B cell (primary cell): Measurements from ENCODE around the gene ORC1. TPM values are rescaled to one million over a fixed set of nuclear protein-coding genes. Genes with fewer than 3 reads are reported as not detected.

Experiments used
- ATAC-seq: fragments of 200-7000 bp; cut with Tn5 transposase; one replicate; pipeline ENCODE4 v1.10.0; 2021; ENCODE audit warnings: low read depth, mild to moderate bottlenecking, moderate number of reproducible peaks, moderate library complexity
- CTCF ChIA-PET: fragments of 350-600 bp; sonication (Branson Sonifier 250); formaldehyde crosslinking; loops from one replicate; lab custom pipeline; 2021; ENCODE audit warnings: antibody characterized with exemption, inconsistent platforms; lab: Charles Lee
- POLR2A ChIA-PET: fragments of 350-600 bp; sonication (Branson Sonifier 250); formaldehyde crosslinking; loops from one replicate; lab custom pipeline; 2021; ENCODE audit warnings: antibody characterized with exemption; lab: Charles Lee
- DNase-seq: peaks from one replicate; pipeline ENCODE4 v3.0.0; 2013
- H2AFZ ChIP-seq: 2 replicates; pipeline ENCODE4 v1.6.1; 2012; ENCODE audit warnings: mild to moderate bottlenecking, low read depth, low read length; ENCODE audit not compliant: insufficient read depth, poor library complexity, severe bottlenecking
- H3K27ac ChIP-seq, 2 donors: 1 replicate in 1 of 2; 2 replicates in 1 of 2; pipeline ENCODE4 v1.5.1; 2012 to 2013; ENCODE audit warnings: low read length in 2 of 2, mild to moderate bottlenecking in 2 of 2, moderate library complexity in 1 of 2
- H3K27me3 ChIP-seq, 4 experiments: fragments of 200-600 bp in 1 of 4; sonication (generic) in 1 of 4; replicated peaks in 1 of 4; 1 replicate in 2 of 4; 2 replicates in 2 of 4; pipeline versions ENCODE4 v1.6.1 to v1.7.0; 2013 to 2016; ENCODE audit warnings: low read length in 3 of 4, mild to moderate bottlenecking in 2 of 4, mixed read lengths in 1 of 4, moderate library complexity in 1 of 4; ENCODE audit not compliant: insufficient read depth in 4 of 4, control insufficient read depth in 3 of 4; ENCODE audit errors: control extremely low read depth in 1 of 4
- H3K36me3 ChIP-seq, 2 experiments: replicated peaks in 1 of 2; 1 replicate in 1 of 2; 2 replicates in 1 of 2; pipeline versions ENCODE4 v1.6.1 to v1.7.1; 2013; ENCODE audit warnings: low read length in 1 of 2; ENCODE audit not compliant: insufficient read depth in 2 of 2, control insufficient read depth in 1 of 2; ENCODE audit errors: control extremely low read depth in 1 of 2, extremely low read depth in 1 of 2
- H3K4me1 ChIP-seq, 2 donors: fragments of 200-600 bp in 1 of 2; sonication (generic) in 1 of 2; 1 replicate in 1 of 2; 2 replicates in 1 of 2; pipeline versions ENCODE4 v1.5.1 to v1.6.1; 2013 to 2017; ENCODE audit warnings: low read length in 2 of 2; ENCODE audit not compliant: control insufficient read depth in 2 of 2, insufficient read depth in 2 of 2
- H3K4me2 ChIP-seq: replicated peaks from 2 replicates; pipeline ENCODE3; 2012; ENCODE audit warnings: mild to moderate bottlenecking, low read depth, low read length; ENCODE audit not compliant: poor library complexity, severe bottlenecking
- H3K4me3 ChIP-seq, 5 experiments: fragments of 200-600 bp in 1 of 5; sonication (generic) in 1 of 5; 1 replicate in 3 of 5; 2 replicates in 2 of 5; pipeline versions ENCODE4 v1.5.1 to v1.7.0; 2011 to 2016; ENCODE audit warnings: low read length in 4 of 5, mild to moderate bottlenecking in 4 of 5, low read depth in 2 of 5, control low read depth in 1 of 5, moderate library complexity in 1 of 5; ENCODE audit not compliant: insufficient read depth in 1 of 5; ENCODE audit errors: control extremely low read depth in 1 of 5, extremely low read depth in 1 of 5
- H3K79me2 ChIP-seq: fragments of 200-600 bp; sonication (generic); one replicate; pipeline ENCODE4 v1.6.0; 2016; ENCODE audit warnings: low read length; ENCODE audit not compliant: control insufficient read depth, insufficient read depth
- H3K9ac ChIP-seq: fragments of 200-600 bp; sonication (generic); 2 replicates; pipeline ENCODE4 v1.6.1; 2017; ENCODE audit warnings: mild to moderate bottlenecking, low read length, moderate library complexity
- H3K9me3 ChIP-seq, 3 donors: one replicate each; pipeline versions ENCODE4 v1.6.1 to v1.7.1; 2013; ENCODE audit warnings: low read length in 2 of 3; ENCODE audit not compliant: control insufficient read depth in 2 of 3, insufficient read depth in 1 of 3; ENCODE audit errors: control extremely low read depth in 1 of 3
- H4K20me1 ChIP-seq: 2 replicates; pipeline ENCODE4 v1.6.0; 2012; ENCODE audit warnings: mild to moderate bottlenecking, low read length; ENCODE audit not compliant: insufficient read depth, control insufficient read depth, poor library complexity, severe bottlenecking
- H3K27ac Mint-ChIP-seq: one replicate; pipeline ENCODE4 v1.8.0; 2021; ENCODE audit warnings: mixed read lengths
- H3K27me3 Mint-ChIP-seq: one replicate; pipeline ENCODE4 v1.8.0; 2021; ENCODE audit warnings: mixed read lengths
- H3K4me1 Mint-ChIP-seq: one replicate; pipeline ENCODE4 v1.8.0; 2021; ENCODE audit warnings: mixed read lengths
- H3K4me3 Mint-ChIP-seq: one replicate; pipeline ENCODE4 v1.8.0; 2021; ENCODE audit warnings: mixed read lengths
- H3K9me3 Mint-ChIP-seq: one replicate; pipeline ENCODE4 v1.8.0; 2022; ENCODE audit warnings: mixed read lengths; ENCODE audit not compliant: insufficient read depth
- CTCF ChIP-seq: fragments of 200-600 bp; IDR thresholded peaks from one replicate; pipeline ENCODE4 v1.8.0; 2022; ENCODE audit warnings: antibody characterized with exemption, mild to moderate bottlenecking
- EZH2 ChIP-seq: IDR thresholded peaks from 2 replicates; pipeline ENCODE4 v1.6.1; 2012; ENCODE audit warnings: borderline replicate concordance, low read depth, mild to moderate bottlenecking, moderate library complexity, low read length; ENCODE audit not compliant: insufficient read depth, poor library complexity, severe bottlenecking
- WGBS: methylation state at CpG from one replicate; pipeline ENCODE4 v1.1.5; 2013; ENCODE audit warnings: missing lambda C conversion rate; ENCODE audit not compliant: insufficient coverage; 5-methylcytosine and 5-hydroxymethylcytosine counted together
- intact Hi-C: fragments of 100-400 bp; cut with micrococcal nuclease; formaldehyde crosslinking; loops from one replicate; pipeline ENCODE4 v1.10.0; 2022
- polyA plus RNA-seq: library from polyadenylated mRNA; depleted of rRNA; stranded (reverse); fragments of >200 nt; gene quantifications from 2 replicates; pipeline ENCODE4 v1.2.3, GENCODE V29; 2012
- total RNA-seq, 2 donors: library from RNA; stranded (reverse); fragments of 120-200 nt in 1 of 2; gene quantifications; 1 replicate in 1 of 2; 2 replicates in 1 of 2; pipeline versions ENCODE4 v1.2.3 to v1.2.4, GENCODE V29; 2013 to 2022

ORC1 gene
- total and polyA plus RNA-seq, 2 donors (not counting 1 experiment from before 2014, with no cell fraction given), result 0.78 to 1.3 TPM

GRCh38 chr1:52357397-52357796 is 46.8 kb downstream of the ORC1 start:
- Histone ChIP-seq H3K27ac (no peak overlapping the region), H3K4me3 (no peak overlapping the region), H3K4me1 (no peaks in the 10 kb centered on the region), H4K20me1 (peaks cover 20% of the 10 kb centered on the region), H3K9ac (no peak overlapping the region), H3K27me3 (no peaks in the 10 kb centered on the region), H3K79me2 (no peaks in the 10 kb centered on the region), H3K9me3 (no peaks in the 10 kb centered on the region), H2AFZ (no peak overlapping the region), H3K4me2 (no peak overlapping the region), H3K36me3 (peaks cover 6 to 99% of the 10 kb centered on the region in 2 experiments)
- no peak for DNase-seq
- no peaks in the 10 kb centered on the region for H3K9me3 Mint-ChIP-seq
- H3K27me3 Mint-ChIP-seq, result no peaks in the 10 kb centered on the region
- no peak overlapping the region for H3K4me3 Mint-ChIP-seq
- H3K4me1 Mint-ChIP-seq, result no peaks in the 10 kb centered on the region
- ChIA-PET POLR2A (no interaction called here), CTCF (no interaction called here)
- no peak for TF ChIP-seq CTCF
- WGBS, result 99% methylated on average over 8 of the region's 9 CpGs
- intact Hi-C loops, result no loop called here
- ATAC-seq, result no peak
- H3K27ac Mint-ChIP-seq, result no peak overlapping the region

GRCh38 chr1:52356818-52357355 is 47.3 kb downstream of the ORC1 start:
- Histone ChIP-seq H3K27me3 (no peaks in the 10 kb centered on the region), H3K4me2 (no peak overlapping the region), H4K20me1 (peaks cover 17% of the 10 kb centered on the region), H3K9me3 (no peaks in the 10 kb centered on the region), H3K79me2 (no peaks in the 10 kb centered on the region), H3K9ac (no peak overlapping the region), H3K4me1 (no peaks in the 10 kb centered on the region), H2AFZ (no peak overlapping the region), H3K36me3 (peaks cover 6 to 99% of the 10 kb centered on the region in 2 experiments), H3K27ac (no peak overlapping the region), H3K4me3 (no peak overlapping the region)
- 99% methylated on average over 6 of the region's 8 CpGs for WGBS
- H3K4me1 Mint-ChIP-seq, result no peaks in the 10 kb centered on the region
- no peaks in the 10 kb centered on the region for H3K27me3 Mint-ChIP-seq
- intact Hi-C loops, result no loop called here
- H3K4me3 Mint-ChIP-seq, result no peak overlapping the region
- ChIA-PET POLR2A (no interaction called here), CTCF (no interaction called here)
- no peak overlapping the region for H3K27ac Mint-ChIP-seq
- no peak for DNase-seq
- TF ChIP-seq CTCF (no peak), EZH2 (no peak)
- no peaks in the 10 kb centered on the region for H3K9me3 Mint-ChIP-seq
- no peak for ATAC-seq
